ENCODE measurements around the gene WDR70. TPM values are rescaled to one million over a fixed set of nuclear protein-coding genes. Genes with fewer than 3 reads are reported as not detected.

WDR70 gene
- total and polyA plus RNA-seq, 2 donors (not counting 3 experiments of a cell fraction or from before 2014, with no cell fraction given) = 6.7 to 37.3 TPM

DNA sequence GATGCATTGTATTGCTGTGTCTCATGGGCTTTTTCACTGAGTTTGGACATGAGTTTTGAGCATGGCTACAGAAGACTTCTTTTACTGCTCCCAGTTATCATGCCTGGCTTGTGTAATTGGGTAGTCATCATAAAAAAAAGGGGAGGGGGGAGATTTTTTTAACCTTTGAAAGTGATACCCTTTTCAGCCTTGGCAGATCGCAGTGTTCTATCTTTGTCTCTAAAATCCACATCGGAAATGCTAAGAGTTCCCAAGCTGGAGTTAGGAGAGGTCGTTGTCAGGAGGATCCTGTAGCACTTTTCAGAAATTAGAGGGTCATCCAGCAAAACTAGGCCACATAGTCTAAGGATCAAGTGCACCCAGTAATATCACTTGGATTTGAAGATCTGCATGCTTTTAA lies 188.4 kb downstream of the WDR70 start:
- intact Hi-C loops (cut with micrococcal nuclease) (no loop called here), dilution Hi-C loops (cut with MboI; ENCODE audit: extremely low pct_ligation_motif_present, low sequenced_read_pairs) (no loop called here)
- no peak overlapping the region for H3K9ac ChIP-seq (replicated peaks; ENCODE audit: extremely low read depth, insufficient read depth, low read length)
- no TSS peak for BruUV-seq (replicated peaks)
- no peak for FAIRE-seq
- ChIA-PET POLR2A (interaction anchor here (0.5 kb wide), 1 partner anchor 197 kb away, joined by 4 read pairs; the partner anchor contains the start of gene NUP155), CTCF (interaction anchor here (1.7 kb wide), 1 partner anchor 14 kb away, joined by 6 read pairs; no protein-coding TSS in a partner anchor)
- H3K27ac ChIP-seq (ENCODE audit: insufficient read depth, low read depth, low read length) = no peak overlapping the region
- H3K4me3 ChIP-seq (replicated peaks in 1 of 3; ENCODE audit: insufficient read depth in 1 of 3, low read depth in 1 of 3, low read length in 3 of 3) = no peak overlapping the region
- no peak overlapping the region for H2AFZ ChIP-seq (ENCODE audit: low read depth, low read length)
- no peaks in the 10 kb centered on the region for H3K9me1 ChIP-seq (replicated peaks; ENCODE audit: control insufficient read depth, extremely low read depth, insufficient read depth, low read length)
- TF ChIP-seq CTCF (IDR thresholded peaks at IDR 0.05; ENCODE audit: extremely low read depth in 1 of 2, insufficient read depth in 1 of 2, low read depth in 1 of 2, low read length in 2 of 2) (no peak), MYC (IDR thresholded peaks at IDR 0.05; ENCODE audit: low read depth, low read length) (no peak), POLR2AphosphoS5 (IDR thresholded peaks at IDR 0.05; ENCODE audit: insufficient read depth, low read depth, low read length) (no peak), EZH2 (IDR thresholded peaks at IDR 0.05; ENCODE audit: borderline replicate concordance, low read depth, low read length, severe bottlenecking) (no peak), FOS (IDR thresholded peaks at IDR 0.05; ENCODE audit: borderline replicate concordance, insufficient read depth, low read length) (no peak), MAX (IDR thresholded peaks at IDR 0.05; ENCODE audit: insufficient read depth, insufficient read length) (no peak), POLR2A (IDR thresholded peaks at IDR 0.05; ENCODE audit: low read depth, low read length) (no peak), JUN (IDR thresholded peaks at IDR 0.05; ENCODE audit: borderline replicate concordance, insufficient read depth, insufficient read length, low read depth) (no peak), GATA2 (IDR thresholded peaks at IDR 0.05; ENCODE audit: insufficient read depth, insufficient read length, low read depth, low read length) (no peak)
- H4K20me1 ChIP-seq (replicated peaks; ENCODE audit: control insufficient read depth, extremely low read depth, insufficient read depth, low read length) = no peaks in the 10 kb centered on the region
- no peak for DNase-seq (ENCODE audit: low read depth, low spot score)
- no peak overlapping the region for H3K4me2 ChIP-seq (ENCODE audit: insufficient read depth, low read length)
- H3K79me2 ChIP-seq (ENCODE audit: control insufficient read depth, insufficient read depth, low read length) = no peaks in the 10 kb centered on the region
- no peaks in the 10 kb centered on the region for H3K36me3 ChIP-seq (ENCODE audit: control insufficient read depth in 2 of 2, extremely low read depth in 1 of 2, insufficient read depth in 2 of 2, low read length in 2 of 2)
- no peaks in the 10 kb centered on the region for H3K9me3 ChIP-seq (replicated peaks; ENCODE audit: control insufficient read depth, insufficient read depth, low read length)
- H3K27me3 ChIP-seq (ENCODE audit: control insufficient read depth in 2 of 2, insufficient read depth in 2 of 2, low read length in 2 of 2) = no peaks in the 10 kb centered on the region
- H3K4me1 ChIP-seq (ENCODE audit: control insufficient read depth, extremely low read depth, insufficient read depth, low read length) = no peaks in the 10 kb centered on the region
